GM10266 (cell line): ENCODE data around the gene TNFSF9.
A peak's percentile ranks its signal among the peaks of the same experiment; 100 is the strongest.
"Not testable (repeated sequence)": the region's sequence is repeated elsewhere in the genome, so short reads cannot be mapped to it uniquely, and the experiment has no call there.

Experiments
- DNase-seq: peaks from one replicate; pipeline ENCODE4 v3.0.0; 2012; ENCODE audit errors: extremely low spot score
- TF ChIP-seq, protein P1 (sequence below): IDR thresholded peaks from 2 replicates; pipeline ENCODE4 v1.5.1; 2012; ENCODE audit warnings: mild to moderate bottlenecking, low read depth; ENCODE audit not compliant: control insufficient read depth, insufficient read depth; ENCODE audit errors: missing control alignments

Gene TNFSF9

DNA sequence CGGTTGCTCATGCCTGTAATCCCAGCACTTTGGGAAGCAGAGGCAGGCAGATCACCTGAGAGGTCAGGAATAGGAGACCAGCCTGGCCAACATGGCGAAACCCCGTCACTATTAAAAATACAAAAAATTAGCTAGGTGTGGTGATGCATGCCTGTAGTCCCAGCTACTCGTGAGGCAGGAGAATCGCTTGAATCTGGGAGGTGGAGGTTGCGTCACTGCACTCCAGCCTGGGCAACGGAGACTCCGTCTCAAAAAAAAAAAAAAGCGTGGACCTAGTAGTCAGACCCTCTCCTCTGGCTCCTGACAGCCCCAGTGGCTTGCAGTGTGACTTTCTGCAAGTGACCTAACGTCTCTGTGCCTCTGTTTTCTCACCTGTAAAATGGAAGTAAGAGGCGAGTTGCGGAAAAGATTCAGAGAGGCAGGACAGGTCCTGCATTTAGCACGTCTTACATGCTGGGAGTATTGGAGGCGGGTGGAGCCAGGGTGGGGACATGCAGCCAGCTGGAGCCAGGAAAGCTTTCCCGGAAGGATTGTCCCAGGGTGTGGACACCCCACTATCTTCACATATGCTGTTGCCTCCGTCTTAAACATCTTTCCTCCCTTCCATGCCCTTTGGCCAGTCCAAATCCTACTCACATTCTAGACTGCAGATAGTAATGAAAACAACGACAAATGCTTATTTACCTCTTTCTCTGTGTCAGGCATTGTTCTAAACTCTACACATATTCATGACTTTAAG, 31.6 kb upstream of the TNFSF9 start:
- TF ChIP-seq, protein P1, sequence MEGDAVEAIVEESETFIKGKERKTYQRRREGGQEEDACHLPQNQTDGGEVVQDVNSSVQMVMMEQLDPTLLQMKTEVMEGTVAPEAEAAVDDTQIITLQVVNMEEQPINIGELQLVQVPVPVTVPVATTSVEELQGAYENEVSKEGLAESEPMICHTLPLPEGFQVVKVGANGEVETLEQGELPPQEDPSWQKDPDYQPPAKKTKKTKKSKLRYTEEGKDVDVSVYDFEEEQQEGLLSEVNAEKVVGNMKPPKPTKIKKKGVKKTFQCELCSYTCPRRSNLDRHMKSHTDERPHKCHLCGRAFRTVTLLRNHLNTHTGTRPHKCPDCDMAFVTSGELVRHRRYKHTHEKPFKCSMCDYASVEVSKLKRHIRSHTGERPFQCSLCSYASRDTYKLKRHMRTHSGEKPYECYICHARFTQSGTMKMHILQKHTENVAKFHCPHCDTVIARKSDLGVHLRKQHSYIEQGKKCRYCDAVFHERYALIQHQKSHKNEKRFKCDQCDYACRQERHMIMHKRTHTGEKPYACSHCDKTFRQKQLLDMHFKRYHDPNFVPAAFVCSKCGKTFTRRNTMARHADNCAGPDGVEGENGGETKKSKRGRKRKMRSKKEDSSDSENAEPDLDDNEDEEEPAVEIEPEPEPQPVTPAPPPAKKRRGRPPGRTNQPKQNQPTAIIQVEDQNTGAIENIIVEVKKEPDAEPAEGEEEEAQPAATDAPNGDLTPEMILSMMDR: no peak
- DNase-seq: no peak

- DNase-seq: no peak
Measured at GRCh38 chr19:6500837-6501739, 29.7 kb upstream of the TNFSF9 start.

DNA sequence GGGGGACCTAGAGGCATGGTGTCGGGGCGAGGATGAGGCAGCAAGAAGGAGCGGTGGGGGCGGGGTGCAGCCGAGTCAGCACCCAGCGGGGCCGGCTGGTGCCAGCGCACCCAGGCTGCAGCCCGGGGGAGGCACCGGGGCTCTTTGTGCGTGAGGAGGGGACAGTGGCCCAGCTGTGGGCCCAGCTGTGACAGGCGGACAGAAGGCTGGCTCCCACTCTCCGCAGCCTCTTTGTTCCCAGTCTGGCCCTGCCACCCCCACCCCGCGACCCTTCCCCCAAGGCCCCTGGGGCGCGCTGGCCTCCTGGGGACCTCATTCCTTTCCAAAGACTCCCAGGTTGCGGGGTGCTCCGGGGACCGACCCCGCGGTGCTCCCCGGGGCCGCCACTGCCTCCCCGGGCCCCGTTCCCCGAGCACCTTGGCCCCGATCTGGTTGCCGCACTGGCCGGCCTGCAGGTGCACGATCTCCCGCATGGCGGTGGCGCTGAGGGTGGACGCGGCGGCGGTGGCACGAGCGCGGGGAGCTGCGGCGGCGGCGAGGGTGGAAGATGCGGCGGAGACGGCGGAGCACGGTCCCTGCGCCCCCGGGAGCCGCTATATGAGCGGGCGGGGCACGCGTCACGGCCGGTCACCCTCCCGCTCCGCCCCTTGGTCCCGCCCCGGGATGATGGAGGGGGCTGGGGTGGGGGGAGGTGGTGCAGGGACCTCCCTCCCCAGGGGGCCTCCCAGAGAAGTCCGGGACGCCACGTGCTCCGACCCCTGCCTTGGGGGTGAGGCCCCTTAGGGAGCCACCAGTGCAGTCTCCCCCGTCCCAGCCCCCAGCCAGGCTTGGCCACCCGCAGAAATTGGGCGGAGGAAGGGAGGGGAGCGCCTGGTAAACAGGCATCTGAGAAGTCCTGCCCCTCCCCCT, 28.8 kb upstream of the TNFSF9 start, which contains the start of gene TUBB4A:
TUBB4A (minus strand) TSS at position 570 of the 909 bp plus-strand sequence; CDS start at position 473, 97 bp downstream.
- TF ChIP-seq, protein P1: no peak
- DNase-seq: peak; percentile 85

More at GRCh38 chr19:6500837-6501739, 29.7 kb upstream of the TNFSF9 start:
- TF ChIP-seq, protein P1: no peak

DNA sequence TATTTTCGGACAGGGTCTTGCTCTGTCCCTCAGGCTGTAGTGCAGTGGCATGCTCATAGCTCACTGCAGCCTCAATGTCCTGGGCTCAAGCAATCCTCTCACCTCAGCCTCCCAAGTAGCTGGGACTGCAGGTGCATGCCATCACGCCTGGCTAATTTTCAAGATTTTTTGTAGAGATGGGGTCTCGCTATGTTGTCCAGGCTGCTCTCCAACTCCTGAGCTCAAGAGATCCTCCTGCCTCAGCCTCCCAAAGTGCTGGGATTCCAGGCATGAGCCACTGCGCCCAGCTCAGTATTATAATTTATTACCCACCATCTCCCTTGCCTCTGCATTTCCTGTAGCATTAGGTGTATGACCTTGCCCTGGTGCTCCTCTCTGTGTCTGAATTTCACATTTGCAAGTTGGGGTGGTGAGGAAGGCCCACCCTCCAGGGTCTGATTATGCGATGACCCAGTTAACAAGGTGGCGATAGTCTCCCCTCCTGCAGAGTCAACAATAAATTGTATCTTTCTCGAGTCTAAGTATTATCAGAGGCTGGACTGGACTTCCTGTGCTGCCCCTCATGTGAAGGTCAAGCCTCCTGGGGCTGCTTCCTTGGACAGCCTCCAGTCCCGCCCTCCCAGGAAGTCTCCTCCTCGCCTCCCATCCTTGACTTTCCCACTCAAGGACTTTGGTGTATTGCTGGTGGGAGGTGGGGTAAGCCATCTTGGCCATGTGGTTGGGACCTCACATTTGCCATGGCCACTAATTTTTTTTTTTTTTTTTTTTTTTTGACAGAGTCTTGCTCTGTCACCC, 27.2 kb upstream of the TNFSF9 start:
- DNase-seq: no peak
- TF ChIP-seq, protein P1: no peak

DNA sequence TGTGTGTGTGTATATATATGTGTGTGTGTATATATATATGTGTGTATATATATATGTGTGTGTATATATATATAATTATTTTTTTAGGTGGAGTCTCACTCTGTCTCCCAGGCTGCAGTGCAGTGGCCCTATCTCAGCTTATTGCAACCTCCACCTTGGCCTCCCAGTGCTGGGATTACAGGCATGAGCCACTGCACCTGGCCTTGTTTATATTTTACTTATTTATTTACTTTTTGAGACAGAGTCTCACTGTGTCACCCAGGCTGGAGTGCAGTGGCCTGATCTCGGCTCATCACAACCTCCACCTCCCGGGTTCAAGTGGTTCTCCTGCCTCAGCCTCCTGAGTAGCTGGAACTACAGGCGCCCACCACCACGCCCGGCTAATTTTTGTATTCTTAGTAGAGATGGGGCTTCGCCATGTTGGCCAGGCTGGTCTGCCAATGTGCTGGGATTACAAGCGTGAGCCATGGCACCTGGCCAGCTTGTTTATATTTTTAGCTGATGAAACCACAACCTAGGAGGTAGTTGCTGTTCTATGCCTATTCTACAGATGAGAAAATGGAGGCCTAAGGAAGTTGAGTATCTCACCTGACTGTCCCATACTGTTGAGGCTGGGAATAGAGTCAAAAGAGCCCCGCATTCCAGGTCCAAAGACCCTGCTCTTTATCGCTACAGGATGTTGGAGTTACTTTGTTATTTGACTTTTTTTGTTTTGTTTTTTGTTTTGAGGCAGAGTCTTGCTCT, 22.6 kb upstream of the TNFSF9 start:
- DNase-seq: not testable (repeated sequence)

DNA sequence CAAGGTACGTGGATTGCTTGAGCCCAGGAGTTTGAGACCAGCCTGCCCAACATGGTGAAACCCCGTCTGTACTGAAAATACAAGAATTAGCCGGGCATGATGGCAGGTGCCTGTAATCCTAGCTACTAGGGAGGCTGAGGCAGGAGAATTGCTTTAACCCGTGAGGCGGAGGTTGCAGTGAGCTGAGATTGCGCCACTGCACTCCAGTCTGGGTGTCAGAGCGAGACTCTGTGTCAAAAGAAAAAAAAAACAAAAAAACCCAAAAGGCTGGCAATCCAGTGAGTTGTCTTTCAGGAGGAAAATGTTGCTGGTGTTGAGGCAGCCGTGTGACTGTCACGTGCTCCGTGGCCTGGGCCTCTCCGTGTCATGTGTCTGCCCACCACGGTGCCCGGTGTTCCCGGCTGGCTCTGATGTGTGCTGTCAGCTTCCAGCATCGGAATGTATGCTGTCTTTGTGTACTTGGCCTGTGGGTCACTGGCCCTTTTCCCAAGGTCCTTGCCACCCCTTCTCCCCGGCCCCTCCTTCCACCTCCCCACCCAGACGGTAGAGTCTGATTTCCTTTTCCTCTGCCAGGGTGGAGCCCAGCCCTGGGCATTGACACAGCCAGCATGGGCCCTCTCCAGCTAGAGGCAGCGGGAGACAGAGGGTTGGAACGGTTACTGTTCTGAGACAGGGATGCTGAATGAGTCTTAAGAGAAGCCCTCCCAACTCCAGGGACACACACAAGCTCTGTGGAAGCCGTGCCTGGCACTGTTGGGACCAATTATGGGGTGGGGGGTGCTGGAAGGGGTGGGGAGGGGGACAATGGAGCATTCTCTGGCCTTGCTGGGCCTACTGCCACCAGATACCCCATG, 21.5 kb upstream of the TNFSF9 start:
- TF ChIP-seq, protein P1: no peak
- no peak for DNase-seq
